K562 (cell line): ENCODE results near the gene GJC2. TPM values are rescaled to one million over a fixed set of nuclear protein-coding genes. Genes with fewer than 3 reads are reported as not detected.

ENCODE experiments used
- BCOR ChIP-seq: fragments of 450-650 bp; IDR thresholded peaks from 2 replicates; pipeline ENCODE4 v1.6.1; 2016
- BDP1 ChIP-seq: IDR thresholded peaks from 3 replicates; pipeline ENCODE4 v1.6.1; 2011; ENCODE audit not compliant: insufficient read length, insufficient read depth
- BHLHE40 ChIP-seq: IDR thresholded peaks from 2 replicates; pipeline ENCODE4 v1.6.1; 2011; ENCODE audit warnings: low read length, improper control_type of control experiment
- C11orf30 ChIP-seq: fragments of 450-650 bp; IDR thresholded peaks from 2 replicates; pipeline ENCODE4 v1.6.1; 2016; ENCODE audit warnings: low read depth, mild to moderate bottlenecking
- E4F1 ChIP-seq: fragments of 250-450 bp; sonication (Bioruptor Pico); IDR thresholded peaks from 2 replicates; pipeline ENCODE4 v1.5.0; 2021; ENCODE audit warnings: mild to moderate bottlenecking, borderline replicate concordance
- ELF4 ChIP-seq: fragments of 450-650 bp; formaldehyde crosslinking; IDR thresholded peaks from 2 replicates; pipeline ENCODE4 v1.4.0; 2022; ENCODE audit warnings: missing genetic modification characterization
- HDAC8 ChIP-seq: fragments of 450-650 bp; IDR thresholded peaks from 2 replicates; pipeline ENCODE4 v1.6.1; 2016; ENCODE audit warnings: mild to moderate bottlenecking, missing genetic modification characterization, moderate library complexity, missing compliant biosample characterization
- HMGN3 ChIP-seq: IDR thresholded peaks from 2 replicates; pipeline ENCODE4 v1.6.1; 2011; ENCODE audit warnings: borderline replicate concordance, low read depth, mild to moderate bottlenecking, mixed read lengths, low read length; ENCODE audit not compliant: insufficient read length; ENCODE audit errors: extremely low read depth
- HSF4 ChIP-seq: fragments of 250-450 bp; sonication (Bioruptor Pico); IDR thresholded peaks from 2 replicates; pipeline ENCODE4 v2.1.2; 2022; ENCODE audit warnings: mild to moderate bottlenecking, moderate library complexity, borderline replicate concordance
- KDM4B ChIP-seq, 2 experiments: fragments of 450-650 bp in 1 of 2; sonication (generic) in 1 of 2; IDR thresholded peaks; 2 replicates each; pipeline ENCODE4 v1.6.1; 2016 to 2017; ENCODE audit warnings: borderline replicate concordance in 2 of 2, antibody characterized with exemption in 1 of 2, low read depth in 1 of 2, mild to moderate bottlenecking in 1 of 2
- KLF1 ChIP-seq: fragments of 450-650 bp; IDR thresholded peaks from 2 replicates; pipeline ENCODE4 v1.6.1; 2016; ENCODE audit warnings: missing genetic modification characterization, missing compliant biosample characterization
- NFE2 ChIP-seq: IDR thresholded peaks from 2 replicates; pipeline ENCODE4 v1.6.1; 2014; ENCODE audit warnings: antibody characterized with exemption, low read depth
- NR3C1 ChIP-seq: sonication (generic); formaldehyde crosslinking; IDR thresholded peaks from 2 replicates; pipeline ENCODE4 v1.8.1; 2022; ENCODE audit warnings: missing genetic modification reagents
- NR4A1 ChIP-seq, 2 experiments: fragments of 250-450 bp in 1 of 2; fragments of 450-650 bp in 1 of 2; sonication (Bioruptor Pico) in 1 of 2; IDR thresholded peaks; 2 replicates each; pipeline versions ENCODE4 v1.4.0 to v1.6.1; 2016 to 2020; ENCODE audit warnings: mild to moderate bottlenecking in 2 of 2, missing compliant biosample characterization in 1 of 2, missing genetic modification characterization in 1 of 2, moderate library complexity in 1 of 2
- NUFIP1 ChIP-seq: fragments of 450-650 bp; IDR thresholded peaks from 2 replicates; pipeline ENCODE4 v1.6.1; 2018; ENCODE audit not compliant: partially characterized antibody
- PCBP1 ChIP-seq: fragments of 200-400 bp; formaldehyde crosslinking; IDR thresholded peaks from 2 replicates; pipeline ENCODE4 v1.6.1; 2018; ENCODE audit warnings: mild to moderate bottlenecking, low read depth, low read length; ENCODE audit not compliant: poor library complexity, severe bottlenecking
- PKNOX1 ChIP-seq: fragments of 450-650 bp; IDR thresholded peaks from 2 replicates; pipeline ENCODE4 v1.6.1; 2016
- POLR2AphosphoS5 ChIP-seq: IDR thresholded peaks from 2 replicates; pipeline ENCODE4 v1.6.1; 2011; ENCODE audit warnings: mild to moderate bottlenecking, low read depth, low read length, moderate library complexity; ENCODE audit not compliant: control insufficient read depth, insufficient read depth
- SMARCA5 ChIP-seq: fragments of 450-650 bp; IDR thresholded peaks from 2 replicates; pipeline ENCODE4 v1.6.1; 2016
- SMARCC2 ChIP-seq: fragments of 450-650 bp; IDR thresholded peaks from 2 replicates; pipeline ENCODE4 v1.6.1; 2017; ENCODE audit warnings: antibody characterized with exemption, moderate library complexity, mild to moderate bottlenecking, low read depth
- ZBTB17 ChIP-seq: fragments of 450-650 bp; formaldehyde crosslinking; IDR thresholded peaks from 2 replicates; pipeline ENCODE4 v1.4.0; 2020; ENCODE audit warnings: mild to moderate bottlenecking
- ZBTB8A ChIP-seq: fragments of 450-650 bp; IDR thresholded peaks from 2 replicates; pipeline ENCODE4 v1.6.1; 2018; ENCODE audit warnings: mild to moderate bottlenecking, moderate library complexity; ENCODE audit not compliant: partially characterized antibody
- ZNF124 ChIP-seq: sonication (generic); formaldehyde crosslinking; IDR thresholded peaks from 2 replicates; pipeline ENCODE4 v1.8.1; 2022; ENCODE audit warnings: missing genetic modification reagents
- polyA plus RNA-seq, 8 experiments: library from polyadenylated mRNA; depleted of rRNA in 4 of 8; stranded (reverse) in 5 of 8; unstranded in 3 of 8; fragments of >200 nt; fragmentation: Nextera tagmentation in 2 of 8; fragmentation: Illumina TruSeq in 1 of 8; extraction: Ambion mirVana in 2 of 8; extraction: Trizol in 1 of 8; gene quantifications; 2 replicates each; pipeline versions ENCODE4 v1.2.1 to v1.2.3, GENCODE V29; 2011 to 2014; ENCODE audit warnings: inconsistent platforms in 1 of 8, missing spikeins in 1 of 8
- total RNA-seq, 7 experiments: library from RNA; depleted of rRNA in 6 of 7; stranded (reverse); fragments of >200 nt in 6 of 7; fragmentation: Illumina TruSeq in 2 of 7; extraction: Trizol in 2 of 7; gene quantifications; 2 replicates each; pipeline versions ENCODE4 v1.2.1 to v1.2.3, GENCODE V29; 2011 to 2021; ENCODE audit warnings: low replicate concordance in 1 of 7
- TF ChIP-seq, protein P1 (sequence below): fragments of 250-450 bp; sonication (Bioruptor Pico); IDR thresholded peaks from 2 replicates; pipeline ENCODE4 v1.9.0; 2021; ENCODE audit warnings: mild to moderate bottlenecking, inconsistent platforms

GJC2 gene
- total and polyA plus RNA-seq, 9 of the 15 experiments (the other 6 are each of a cell fraction or from before 2014, with no cell fraction given): 0.03 to 0.62 (median 0.11) TPM; not detected in 2

GRCh38 chr1:228166170-228166936 is 16.6 kb downstream of the GJC2 start (continued):
- TF ChIP-seq BDP1 (no peak), SMARCA5 (no peak), NR3C1 (CRISPR knock-in tag) (no peak), NR4A1 (CRISPR knock-in tag; IDR thresholded peaks at IDR 0.05) (no peak), NR4A1 (tag; IDR thresholded peaks at IDR 0.05) (peak; percentile 71), SMARCC2 (no peak), NFE2 (peak; percentile 44; the same call in 1 of the 2 replicates), C11orf30 (peak; percentile 39; the same call in 1 of the 2 replicates), HSF4 (no peak), ZNF124 (no peak), PKNOX1 (peak; percentile 98), ZBTB8A (no peak), POLR2AphosphoS5 (no peak), NUFIP1 (no peak), HDAC8 (tag) (no peak), KLF1 (tag) (no peak), ZBTB17 (0 out of 2 replicates have a peak, but pooled peaks have one; percentile 46), PCBP1 (no peak), HMGN3 (no peak), KDM4B (IDR thresholded peaks at IDR 0.05; ENCODE audit: borderline replicate concordance in 2 of 2, low read depth in 1 of 2) (no peak), E4F1 (CRISPR knock-in tag) (no peak), ELF4 (0 out of 2 replicates have a peak, but pooled peaks have one; percentile 16), BHLHE40 (peak; percentile 53), BCOR (0 out of 2 replicates have a peak, but pooled peaks have one; percentile 28)
- TF ChIP-seq, protein P1, sequence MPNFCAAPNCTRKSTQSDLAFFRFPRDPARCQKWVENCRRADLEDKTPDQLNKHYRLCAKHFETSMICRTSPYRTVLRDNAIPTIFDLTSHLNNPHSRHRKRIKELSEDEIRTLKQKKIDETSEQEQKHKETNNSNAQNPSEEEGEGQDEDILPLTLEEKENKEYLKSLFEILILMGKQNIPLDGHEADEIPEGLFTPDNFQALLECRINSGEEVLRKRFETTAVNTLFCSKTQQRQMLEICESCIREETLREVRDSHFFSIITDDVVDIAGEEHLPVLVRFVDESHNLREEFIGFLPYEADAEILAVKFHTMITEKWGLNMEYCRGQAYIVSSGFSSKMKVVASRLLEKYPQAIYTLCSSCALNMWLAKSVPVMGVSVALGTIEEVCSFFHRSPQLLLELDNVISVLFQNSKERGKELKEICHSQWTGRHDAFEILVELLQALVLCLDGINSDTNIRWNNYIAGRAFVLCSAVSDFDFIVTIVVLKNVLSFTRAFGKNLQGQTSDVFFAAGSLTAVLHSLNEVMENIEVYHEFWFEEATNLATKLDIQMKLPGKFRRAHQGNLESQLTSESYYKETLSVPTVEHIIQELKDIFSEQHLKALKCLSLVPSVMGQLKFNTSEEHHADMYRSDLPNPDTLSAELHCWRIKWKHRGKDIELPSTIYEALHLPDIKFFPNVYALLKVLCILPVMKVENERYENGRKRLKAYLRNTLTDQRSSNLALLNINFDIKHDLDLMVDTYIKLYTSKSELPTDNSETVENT (CRISPR knock-in tag): no peak
